ENCODE data around the gene MT1A.
"Not testable (repeated sequence)": the region's sequence is repeated elsewhere in the genome, so short reads cannot be mapped to it uniquely, and the experiment has no call there.

MT1A gene

GRCh38 chr16:56669840-56670619 is 31.6 kb downstream of the MT1A start:
- H3K4me3 ChIP-seq, result peak overlapping the region in 1 of 7 experiments; percentile 2
- H3K27ac ChIP-seq, result no peak overlapping the region

GRCh38 chr16:56670620-56670934 is 32.1 kb downstream of the MT1A start:
- H3K27ac ChIP-seq, result no peak overlapping the region
- H3K4me3 ChIP-seq, result no peak overlapping the region

- not testable (repeated sequence) for H3K27ac ChIP-seq, H3K4me3 ChIP-seq
These were observed 33.2 kb downstream of the MT1A start for GRCh38 chr16:56671691-56672090.

- not testable (repeated sequence) for H3K27ac ChIP-seq, H3K4me3 ChIP-seq
These were observed 33.7 kb downstream of the MT1A start for GRCh38 chr16:56672171-56672570.

GRCh38 chr16:56672761-56673536 is 34.5 kb downstream of the MT1A start:
- no peak overlapping the region for H3K4me3 ChIP-seq
- H3K27ac ChIP-seq, result no peak overlapping the region

- no peak overlapping the region for H3K4me3 ChIP-seq
- no peak overlapping the region for H3K27ac ChIP-seq
These were observed 35.5 kb downstream of the MT1A start for GRCh38 chr16:56673921-56674320.

- not testable (repeated sequence) for H3K27ac ChIP-seq, H3K4me3 ChIP-seq
These were observed 36.1 kb downstream of the MT1A start for GRCh38 chr16:56674570-56674969.

GRCh38 chr16:56675685-56676210 is 37.3 kb downstream of the MT1A start:
- Histone ChIP-seq H3K27ac (no peak overlapping the region), H3K4me3 (peak overlapping the region in 4 of 7 experiments; percentile 4 to 23 (median 11))

GRCh38 chr16:56677474-56677873 is 39.0 kb downstream of the MT1A start:
- no peak overlapping the region for H3K27ac ChIP-seq
- H3K4me3 ChIP-seq, result no peak overlapping the region

- Histone ChIP-seq H3K27ac (no peak overlapping the region), H3K4me3 (no peak overlapping the region)
These were observed 40.7 kb downstream of the MT1A start for GRCh38 chr16:56679078-56679730.

- no peak overlapping the region for H3K27ac ChIP-seq
- no peak overlapping the region for H3K4me3 ChIP-seq
These were observed 41.4 kb downstream of the MT1A start for GRCh38 chr16:56679818-56680217.

GRCh38 chr16:56681939-56682702 is 43.7 kb downstream of the MT1A start, which contains the start of gene MT1X:
MT1X (plus strand) TSS chr16:56682470; CDS start chr16:56682541, 71 bp downstream.
- H3K4me3 ChIP-seq, result peak within 1 kb of the TSS; percentile 49 to 74 (median 62)
- peak within 1 kb of the TSS; percentile 25 to 97 (median 88) for H3K27ac ChIP-seq

- H3K27ac ChIP-seq, result peak overlapping the region; percentile 25 to 97 (median 88)
- H3K4me3 ChIP-seq, result peak overlapping the region; percentile 49 to 74 (median 62)
These were observed 44.4 kb downstream of the MT1A start for GRCh38 chr16:56682703-56683397.

GRCh38 chr16:56683424-56684172 is 45.1 kb downstream of the MT1A start:
- Histone ChIP-seq H3K4me3 (peak overlapping the region; percentile 49 to 74 (median 62)), H3K27ac (peak overlapping the region in 16 of 21 experiments; percentile 65 to 97 (median 89))

- H3K4me3 ChIP-seq, result peak overlapping the region in 2 of 7 experiments; percentile 66 to 74
These were observed 45.9 kb downstream of the MT1A start for GRCh38 chr16:56684256-56684925.

GRCh38 chr16:56684926-56685590 is 46.6 kb downstream of the MT1A start:
- H3K4me3 ChIP-seq, result peak overlapping the region in 1 of 7 experiments; percentile 74

More at GRCh38 chr16:56684256-56684925, 45.9 kb downstream of the MT1A start:
- H3K27ac ChIP-seq, result peak overlapping the region in 10 of 21 experiments; percentile 15 to 94 (median 73)

GRCh38 chr16:56686758-56687157 is 48.3 kb downstream of the MT1A start:
- Histone ChIP-seq H3K27ac (no peak overlapping the region), H3K4me3 (no peak overlapping the region)

More at GRCh38 chr16:56684926-56685590, 46.6 kb downstream of the MT1A start:
- H3K27ac ChIP-seq, result peak overlapping the region in 12 of 21 experiments; percentile 1 to 94 (median 61)

All from skin epidermis (tissue), 12 donors.